ENCODE data around the gene NRG3. TPM values are rescaled to one million over a fixed set of nuclear protein-coding genes. Genes with fewer than 3 reads are reported as not detected.

The NRG3 gene
- total and polyA plus RNA-seq, 8 donors, result 0.14 to 0.59 (median 0.25) TPM; not detected in 2

DNA sequence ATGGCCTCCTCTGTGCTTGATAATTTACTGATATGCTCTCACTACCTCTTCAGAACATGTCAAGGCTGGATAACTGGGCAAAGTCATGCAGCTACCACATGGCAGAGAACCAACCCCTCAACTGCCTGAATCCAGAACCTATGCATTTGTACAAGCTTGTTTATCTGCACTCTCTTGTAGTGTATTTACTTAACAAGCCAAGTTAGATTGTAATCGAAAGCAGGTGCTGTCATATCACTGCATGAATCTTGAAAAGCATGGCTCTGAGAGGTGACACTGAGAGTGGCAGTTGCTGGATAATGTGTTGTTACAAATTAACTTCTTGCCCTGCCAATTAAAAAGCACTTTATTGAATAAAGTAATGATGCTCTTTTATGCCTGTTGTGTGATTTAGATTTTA, 588.6 kb downstream of the NRG3 start:
- no peaks in the 10 kb centered on the region for H3K4me1 ChIP-seq
- intact Hi-C loops (cut with DNase I), result no loop called here
- no peak overlapping the region for H3K4me3 ChIP-seq
- H3K27ac ChIP-seq, result no peak overlapping the region
- TF ChIP-seq, protein P1, sequence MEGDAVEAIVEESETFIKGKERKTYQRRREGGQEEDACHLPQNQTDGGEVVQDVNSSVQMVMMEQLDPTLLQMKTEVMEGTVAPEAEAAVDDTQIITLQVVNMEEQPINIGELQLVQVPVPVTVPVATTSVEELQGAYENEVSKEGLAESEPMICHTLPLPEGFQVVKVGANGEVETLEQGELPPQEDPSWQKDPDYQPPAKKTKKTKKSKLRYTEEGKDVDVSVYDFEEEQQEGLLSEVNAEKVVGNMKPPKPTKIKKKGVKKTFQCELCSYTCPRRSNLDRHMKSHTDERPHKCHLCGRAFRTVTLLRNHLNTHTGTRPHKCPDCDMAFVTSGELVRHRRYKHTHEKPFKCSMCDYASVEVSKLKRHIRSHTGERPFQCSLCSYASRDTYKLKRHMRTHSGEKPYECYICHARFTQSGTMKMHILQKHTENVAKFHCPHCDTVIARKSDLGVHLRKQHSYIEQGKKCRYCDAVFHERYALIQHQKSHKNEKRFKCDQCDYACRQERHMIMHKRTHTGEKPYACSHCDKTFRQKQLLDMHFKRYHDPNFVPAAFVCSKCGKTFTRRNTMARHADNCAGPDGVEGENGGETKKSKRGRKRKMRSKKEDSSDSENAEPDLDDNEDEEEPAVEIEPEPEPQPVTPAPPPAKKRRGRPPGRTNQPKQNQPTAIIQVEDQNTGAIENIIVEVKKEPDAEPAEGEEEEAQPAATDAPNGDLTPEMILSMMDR (IDR thresholded peaks at IDR 0.05), result no peak
- H3K9me3 ChIP-seq, result no peaks in the 10 kb centered on the region
- WGBS, 2 donors, result 25 to 41% methylated on average over 1 of the region's 1 CpG
- H3K36me3 ChIP-seq, result no peaks in the 10 kb centered on the region
- no peak for ATAC-seq
- no peak for FAIRE-seq
- DNase-seq, result no peak
- no peaks in the 10 kb centered on the region for H3K27me3 ChIP-seq

DNA sequence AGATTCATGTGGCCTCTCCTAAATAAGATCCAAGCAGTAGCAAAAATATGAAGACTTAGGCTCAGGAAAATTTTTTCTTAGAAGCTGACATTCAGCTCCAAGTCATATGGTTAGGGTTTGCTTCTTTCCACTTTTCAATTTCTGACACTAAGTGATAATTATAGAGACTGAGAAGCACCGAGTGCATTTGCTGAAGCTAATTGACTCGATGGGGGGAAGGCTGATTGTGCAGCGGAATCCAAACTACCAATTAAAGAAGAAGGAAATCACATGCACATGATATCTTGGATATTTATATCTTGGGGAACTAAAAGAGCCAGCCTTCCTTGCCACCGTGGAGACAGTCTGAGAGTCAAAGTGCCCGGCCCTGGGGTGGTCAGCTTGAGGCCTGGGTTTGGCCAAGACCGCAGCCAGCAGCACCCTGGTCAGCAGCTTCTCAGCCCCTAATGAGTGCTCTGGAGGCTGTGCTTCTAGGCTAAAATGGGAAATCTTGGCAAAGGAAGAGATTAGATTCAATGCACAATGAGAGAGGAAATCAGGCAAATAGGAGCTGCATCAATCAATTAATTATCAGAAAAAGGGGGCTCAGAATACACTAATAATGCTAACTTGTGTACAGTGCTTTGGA, 589.3 kb downstream of the NRG3 start:
- intact Hi-C loops (cut with DNase I), result no loop called here
- WGBS, 2 donors, result 83 to 85% methylated on average over 6 of the region's 6 CpGs
- ATAC-seq, result no peak

DNA sequence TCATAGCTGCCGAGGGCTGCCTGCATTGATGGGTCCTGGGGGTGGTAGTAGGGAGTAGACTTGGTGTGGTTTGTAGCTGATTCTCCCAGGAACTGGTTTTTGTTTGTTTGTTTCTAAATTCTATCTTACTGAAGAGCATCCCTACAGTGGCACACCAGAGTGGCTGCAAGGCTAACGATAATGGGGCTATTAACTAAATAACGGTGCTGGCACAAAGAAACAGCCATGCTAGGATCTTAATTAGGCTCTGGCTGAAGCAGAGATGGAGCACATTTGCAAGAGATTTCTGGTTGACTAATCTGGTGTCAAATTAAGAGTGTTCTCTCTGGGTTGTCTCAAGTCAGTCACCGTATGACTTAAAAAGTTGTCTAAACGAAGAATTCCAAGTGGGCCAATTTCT, 590.0 kb downstream of the NRG3 start:
- TF ChIP-seq, protein P1 (IDR thresholded peaks at IDR 0.05), result no peak
- DNase-seq (no peak), FAIRE-seq (no peak), ATAC-seq (no peak)
- Histone ChIP-seq H3K4me3 (no peak overlapping the region), H3K36me3 (no peaks in the 10 kb centered on the region), H3K27ac (no peak overlapping the region), H3K9me3 (no peaks in the 10 kb centered on the region), H3K27me3 (no peaks in the 10 kb centered on the region), H3K4me1 (no peaks in the 10 kb centered on the region)
- intact Hi-C loops (cut with DNase I), result no loop called here
- 91 to 97% methylated on average over 5 of the region's 5 CpGs for WGBS, 2 donors

More for the DNA sequence above, 589.3 kb downstream of the NRG3 start:
- H3K9me3 ChIP-seq, result no peaks in the 10 kb centered on the region
- no peaks in the 10 kb centered on the region for H3K36me3 ChIP-seq
- no peak for FAIRE-seq
- TF ChIP-seq, protein P1 (IDR thresholded peaks at IDR 0.05), result no peak
- H3K27me3 ChIP-seq, result no peaks in the 10 kb centered on the region
- no peaks in the 10 kb centered on the region for H3K4me1 ChIP-seq
- H3K27ac ChIP-seq, result no peak overlapping the region
- H3K4me3 ChIP-seq, result no peak overlapping the region
- no peak for DNase-seq

DNA sequence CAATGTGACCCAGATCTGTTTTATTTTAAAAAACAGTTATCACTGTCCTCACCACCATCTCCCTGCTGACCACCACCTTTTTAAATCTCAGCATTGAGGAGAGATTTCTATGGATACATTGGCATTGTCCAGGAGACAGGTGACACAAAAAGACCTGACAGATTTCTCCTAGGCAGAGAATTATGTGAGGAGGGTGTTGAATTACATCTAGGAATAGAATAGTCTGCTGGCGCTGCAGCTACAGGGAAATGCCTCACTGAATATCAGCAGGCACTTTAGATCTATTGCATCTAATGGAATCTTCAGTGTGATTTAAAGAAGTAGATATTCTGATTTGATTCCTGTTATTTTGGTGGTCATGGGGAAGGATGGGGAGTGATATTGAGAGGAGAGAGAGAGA, 593.5 kb downstream of the NRG3 start:
- Histone ChIP-seq H3K4me3 (no peak overlapping the region), H3K9me3 (no peaks in the 10 kb centered on the region), H3K36me3 (no peaks in the 10 kb centered on the region), H3K27ac (no peak overlapping the region), H3K27me3 (no peaks in the 10 kb centered on the region), H3K4me1 (no peaks in the 10 kb centered on the region)
- FAIRE-seq (no peak), ATAC-seq (no peak), DNase-seq (no peak)
- TF ChIP-seq, protein P1 (IDR thresholded peaks at IDR 0.05), result no peak
- WGBS, 2 donors, result 91 to 94% methylated on average over 1 of the region's 1 CpG
- intact Hi-C loops (cut with DNase I), result no loop called here
